AG04449 (cell line): Measurements from ENCODE around the gene POLD4.

ENCODE experiments used
- CTCF ChIA-PET: fragments of 350-600 bp; formaldehyde crosslinking; extraction: SDS; loops from one replicate; lab custom pipeline; 2021; ENCODE audit warnings: antibody characterized with exemption; lab: Yijun Ruan, JAX
- POLR2A ChIA-PET: fragments of 400-600, 350-600 bp; formaldehyde crosslinking; extraction: SDS; loops from one replicate; lab custom pipeline; 2020; ENCODE audit warnings: antibody characterized with exemption, inconsistent platforms; lab: Yijun Ruan, JAX
- DNase-seq: peaks from one replicate; pipeline ENCODE4 v3.0.0-alpha.2; 2010; ENCODE audit warnings: low read depth, low spot score
- H3K4me3 ChIP-seq: 2 replicates; pipeline ENCODE4 v1.5.1; 2011; ENCODE audit warnings: low read depth, mild to moderate bottlenecking, control low read depth, low read length
- TF ChIP-seq, protein P1 (sequence below): IDR thresholded peaks from one replicate; pipeline ENCODE4 v1.5.1; 2011; ENCODE audit warnings: mild to moderate bottlenecking, moderate library complexity, low read length, control low read depth, inconsistent platforms; ENCODE audit not compliant: insufficient read depth; ENCODE audit errors: missing control alignments

POLD4 gene

DNA sequence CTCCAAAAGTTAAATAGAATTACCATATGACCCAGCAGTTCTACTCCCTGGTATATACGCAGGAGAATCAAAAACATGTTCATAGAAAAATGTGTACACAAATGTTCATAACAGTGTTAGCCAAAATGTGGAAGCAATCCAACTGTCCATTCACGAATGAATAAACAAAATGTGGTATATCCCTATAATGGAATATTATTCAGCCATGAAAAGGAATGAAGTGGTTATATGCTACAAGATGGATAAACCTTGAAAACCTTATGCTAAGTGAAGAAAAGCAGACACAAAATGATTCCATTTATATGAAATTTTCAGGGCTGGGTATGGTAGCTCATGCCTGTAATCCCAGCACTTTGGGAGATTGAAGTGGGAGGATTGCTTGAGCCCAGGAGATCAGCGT lies 16.1 kb downstream of the POLD4 start:
- ChIA-PET POLR2A (no interaction called here), CTCF (interaction anchor here (1.3 to 18.9 kb wide), 4 partner anchors 9 to 47 kb away, joined by 5 to 310 read pairs (median 128); partner anchors contain the start of genes POLD4 and RAD9A)

DNA sequence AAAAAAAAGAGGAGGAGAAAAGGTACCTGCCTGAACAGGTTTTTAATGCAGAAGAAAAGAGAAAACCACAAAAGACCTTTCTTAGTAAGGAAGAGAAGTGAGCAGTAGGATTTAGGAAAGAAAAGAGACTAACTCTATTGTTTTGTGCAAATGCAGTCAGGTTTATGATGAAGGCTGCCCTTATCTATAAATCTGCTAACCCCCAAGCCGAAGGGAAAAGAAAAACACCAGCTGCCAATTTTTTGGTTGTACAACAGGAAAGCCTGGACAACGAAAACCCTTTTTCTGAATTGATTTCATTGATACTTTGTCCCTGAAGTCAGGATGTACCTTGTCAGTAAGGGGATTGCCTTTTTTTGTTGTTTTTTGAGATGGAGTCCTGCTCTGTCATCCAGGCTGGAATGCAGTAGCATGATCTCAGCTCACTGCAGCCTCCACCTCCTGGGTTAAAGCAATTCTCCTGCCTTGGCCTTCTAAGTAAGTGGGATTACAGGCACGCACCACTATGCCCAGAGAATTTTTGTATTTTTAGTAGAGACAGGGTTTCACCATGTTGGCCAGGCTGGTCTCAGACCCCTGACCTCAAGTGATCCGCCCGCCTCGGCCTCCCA lies 21.2 kb downstream of the POLD4 start:
- CTCF ChIA-PET: interaction anchor here (1.3 to 18.9 kb wide), 8 partner anchors 11 to 70 kb away, joined by 3 to 224 read pairs (median 8); partner anchors contain the start of gene POLD4

More for the DNA sequence above, 16.1 kb downstream of the POLD4 start:
- TF ChIP-seq, protein P1, sequence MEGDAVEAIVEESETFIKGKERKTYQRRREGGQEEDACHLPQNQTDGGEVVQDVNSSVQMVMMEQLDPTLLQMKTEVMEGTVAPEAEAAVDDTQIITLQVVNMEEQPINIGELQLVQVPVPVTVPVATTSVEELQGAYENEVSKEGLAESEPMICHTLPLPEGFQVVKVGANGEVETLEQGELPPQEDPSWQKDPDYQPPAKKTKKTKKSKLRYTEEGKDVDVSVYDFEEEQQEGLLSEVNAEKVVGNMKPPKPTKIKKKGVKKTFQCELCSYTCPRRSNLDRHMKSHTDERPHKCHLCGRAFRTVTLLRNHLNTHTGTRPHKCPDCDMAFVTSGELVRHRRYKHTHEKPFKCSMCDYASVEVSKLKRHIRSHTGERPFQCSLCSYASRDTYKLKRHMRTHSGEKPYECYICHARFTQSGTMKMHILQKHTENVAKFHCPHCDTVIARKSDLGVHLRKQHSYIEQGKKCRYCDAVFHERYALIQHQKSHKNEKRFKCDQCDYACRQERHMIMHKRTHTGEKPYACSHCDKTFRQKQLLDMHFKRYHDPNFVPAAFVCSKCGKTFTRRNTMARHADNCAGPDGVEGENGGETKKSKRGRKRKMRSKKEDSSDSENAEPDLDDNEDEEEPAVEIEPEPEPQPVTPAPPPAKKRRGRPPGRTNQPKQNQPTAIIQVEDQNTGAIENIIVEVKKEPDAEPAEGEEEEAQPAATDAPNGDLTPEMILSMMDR: no peak
- no peak overlapping the region for H3K4me3 ChIP-seq
- DNase-seq: no peak

DNA sequence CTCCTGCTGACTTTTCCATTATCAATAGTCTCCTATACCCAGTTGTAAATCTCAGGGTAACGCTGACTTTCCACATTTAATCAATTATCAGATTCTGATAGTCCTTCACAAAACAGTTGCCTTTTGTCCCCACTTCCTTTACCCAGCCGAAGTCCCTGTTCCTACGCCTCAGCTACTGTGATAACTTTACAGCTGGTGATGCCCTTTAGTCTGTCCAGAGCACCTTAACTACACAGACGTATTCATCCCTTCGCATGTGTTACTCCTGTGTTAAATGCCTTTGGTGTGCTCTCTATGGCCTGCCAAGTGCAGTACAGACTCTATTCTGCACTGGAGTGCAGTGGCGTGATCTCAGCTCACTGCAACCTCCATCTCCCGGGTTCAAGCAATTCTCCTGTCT lies 29.8 kb downstream of the POLD4 start:
- ChIA-PET CTCF (interaction anchor here (1.1 to 12.2 kb wide), 6 partner anchors 22 to 241 kb away, joined by 3 to 295 read pairs (median 49); partner anchors contain the start of genes GRK2 and POLD4), POLR2A (no interaction called here)
- no peak overlapping the region for H3K4me3 ChIP-seq
- TF ChIP-seq, protein P1: no peak
- DNase-seq: no peak

More for the DNA sequence above, 21.2 kb downstream of the POLD4 start:
- no peak overlapping the region for H3K4me3 ChIP-seq
- TF ChIP-seq, protein P1: no peak
- POLR2A ChIA-PET: no interaction called here
- DNase-seq: no peak

DNA sequence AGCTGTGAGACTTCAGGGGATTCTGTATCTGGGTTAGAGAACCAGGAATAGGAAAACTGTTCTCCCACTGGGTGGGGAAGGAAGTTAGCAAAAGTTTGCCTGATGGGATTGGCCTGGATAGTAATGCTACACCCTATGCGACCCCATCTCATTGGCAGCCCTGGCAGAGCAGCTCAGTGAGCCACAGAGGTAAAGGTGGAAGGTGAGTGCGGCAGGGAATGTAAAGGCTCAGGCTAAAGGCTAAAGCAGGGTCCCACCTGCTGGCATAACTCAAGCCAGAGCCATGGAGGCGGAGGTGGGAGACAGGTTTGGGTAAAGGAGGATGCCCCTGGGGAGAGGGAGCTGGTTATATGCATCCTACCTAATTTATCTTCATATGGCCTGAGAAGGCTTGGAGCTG lies 31.3 kb downstream of the POLD4 start:
- H3K4me3 ChIP-seq: no peak overlapping the region
- TF ChIP-seq, protein P1: no peak
- DNase-seq: no peak
- ChIA-PET POLR2A (no interaction called here), CTCF (interaction anchor here (2.2 to 12.2 kb wide), 6 partner anchors 9 to 60 kb away, joined by 9 to 295 read pairs (median 49); partner anchors contain the start of genes GRK2 and POLD4)

DNA sequence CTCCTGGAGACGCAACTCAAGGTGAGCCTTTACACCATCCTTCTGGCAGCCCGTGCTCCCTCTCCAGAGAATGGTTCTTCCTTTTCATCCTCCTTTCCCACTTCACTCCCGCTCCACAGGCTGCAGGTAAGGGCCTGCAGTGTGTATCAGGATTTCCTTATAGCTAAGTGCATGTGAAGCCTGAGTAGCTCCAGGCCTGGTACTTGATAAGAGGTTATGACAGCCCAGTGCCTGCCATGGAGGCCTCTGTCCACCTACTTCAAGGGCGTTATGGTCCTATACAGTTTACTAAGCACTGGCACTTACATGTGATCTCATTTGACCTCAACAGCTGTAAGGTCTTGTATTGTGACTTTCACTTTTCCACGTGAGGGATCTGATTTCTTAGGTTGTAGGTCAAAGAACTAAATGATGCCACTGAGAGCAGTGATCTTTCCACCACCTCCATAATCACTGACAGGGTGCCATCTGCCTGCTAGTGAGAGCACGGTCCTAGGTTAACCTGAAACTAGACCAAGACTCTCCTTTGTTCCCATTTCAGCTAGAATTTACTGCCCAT lies 32.0 kb downstream of the POLD4 start:
- TF ChIP-seq, protein P1: no peak
- no peak for DNase-seq
- POLR2A ChIA-PET: no interaction called here
- no peak overlapping the region for H3K4me3 ChIP-seq
- CTCF ChIA-PET: interaction anchor here (0.6 to 12.2 kb wide), 9 partner anchors 10 to 61 kb away, joined by 3 to 295 read pairs (median 12); partner anchors contain the start of genes GRK2 and POLD4

DNA sequence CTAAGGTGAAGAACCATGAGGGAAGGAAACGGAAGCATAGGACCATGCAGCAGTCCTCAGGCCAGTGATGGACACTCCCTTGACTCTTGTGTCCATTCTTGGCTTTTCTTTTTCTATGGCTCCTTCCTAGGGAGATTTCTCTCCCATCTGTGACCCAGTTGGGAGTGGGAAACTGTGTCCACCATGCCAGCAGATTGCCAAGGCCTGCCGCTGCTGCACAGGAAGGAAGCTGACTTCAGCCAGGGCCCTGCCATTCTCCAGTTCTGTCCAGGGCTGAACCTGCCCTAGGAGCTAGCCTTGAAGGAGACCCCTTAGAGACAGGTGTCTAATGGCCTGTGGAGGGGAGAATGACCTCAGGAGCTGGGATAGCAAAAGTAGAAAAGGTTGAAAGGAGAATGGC lies 32.7 kb downstream of the POLD4 start:
- CTCF ChIA-PET: interaction anchor here (0.6 to 12.2 kb wide), 12 partner anchors 10 to 239 kb away, joined by 3 to 295 read pairs (median 7); partner anchors contain the start of genes GRK2 and POLD4
- no peak overlapping the region for H3K4me3 ChIP-seq
- DNase-seq: no peak
- POLR2A ChIA-PET: no interaction called here
- TF ChIP-seq, protein P1: no peak
